H1 (cell line): ENCODE results near the gene CYP2C8. TPM values are rescaled to one million over a fixed set of nuclear protein-coding genes. Genes with fewer than 3 reads are reported as not detected.

Experiments used
- CTCF ChIA-PET: fragments of 300-600 bp; sonication (Branson Sonifier 250); formaldehyde crosslinking; loops from one replicate; lab custom pipeline; 2021; ENCODE audit not compliant: partially characterized antibody; lab: Charles Lee
- POLR2A ChIA-PET: fragments of 300-600 bp; sonication (Branson Sonifier 250); formaldehyde crosslinking; loops from one replicate; lab custom pipeline; 2021; ENCODE audit warnings: inconsistent platforms; ENCODE audit not compliant: partially characterized antibody; lab: Charles Lee
- DNase-seq, 2 experiments: peaks; one replicate each; pipeline versions ENCODE4 v3.0.0 to v3.0.0-alpha.2; 2010 to 2022; ENCODE audit warnings: low spot score in 2 of 2, low read depth in 1 of 2, mixed read lengths in 1 of 2
- FAIRE-seq: peaks from 2 replicates; lab custom pipeline; 2011; peaks lifted over from hg19 to GRCh38; lab: Jason Lieb, UNC
- H2AFZ ChIP-seq: 2 replicates; pipeline ENCODE4 v1.8.1; 2012; ENCODE audit warnings: low read length, inconsistent platforms
- H2AK5ac ChIP-seq: 2 replicates; pipeline ENCODE4 v1.6.1; 2013; ENCODE audit warnings: low read depth, low read length
- H2BK120ac ChIP-seq: replicated peaks from 2 replicates; pipeline ENCODE3; 2013; ENCODE audit warnings: low read depth, low read length, inconsistent platforms
- H2BK12ac ChIP-seq: 2 replicates; pipeline ENCODE4 v1.6.1; 2013; ENCODE audit warnings: low read depth, low read length
- H2BK15ac ChIP-seq: 2 replicates; pipeline ENCODE4 v1.6.1; 2013; ENCODE audit warnings: low read length
- H2BK20ac ChIP-seq: 2 replicates; pipeline ENCODE4 v1.6.1; 2013; ENCODE audit warnings: low read length
- H2BK5ac ChIP-seq: 2 replicates; pipeline ENCODE4 v1.6.1; 2013; ENCODE audit warnings: low read depth, low read length
- H3K14ac ChIP-seq: 2 replicates; pipeline ENCODE4 v1.6.1; 2013; ENCODE audit warnings: inconsistent platforms; ENCODE audit not compliant: insufficient read length
- H3K18ac ChIP-seq: 2 replicates; pipeline ENCODE4 v1.6.1; 2013; ENCODE audit warnings: low read length; ENCODE audit errors: extremely low read depth
- H3K23ac ChIP-seq: 2 replicates; pipeline ENCODE4 v1.6.1; 2013; ENCODE audit warnings: inconsistent platforms; ENCODE audit not compliant: insufficient read length
- H3K23me2 ChIP-seq: 2 replicates; pipeline ENCODE4 v1.6.1; 2013; ENCODE audit warnings: low read depth, low read length
- H3K27ac ChIP-seq: 2 replicates; pipeline ENCODE4 v1.6.1; 2011; ENCODE audit warnings: low read depth, low read length, inconsistent platforms
- H3K27me3 ChIP-seq, 4 experiments: replicated peaks in 1 of 4; 1 replicate in 1 of 4; 2 replicates in 3 of 4; pipeline versions ENCODE4 v1.6.1 to v1.8.1; 2011 to 2013; ENCODE audit warnings: low read length in 3 of 4, mild to moderate bottlenecking in 3 of 4, inconsistent platforms in 2 of 4, mixed read lengths in 2 of 4, moderate library complexity in 1 of 4; ENCODE audit not compliant: control insufficient read depth in 3 of 4, insufficient read depth in 3 of 4; ENCODE audit errors: extremely low read depth in 1 of 4
- H3K36me3 ChIP-seq, 4 experiments: 2 replicates each; pipeline versions ENCODE4 v1.6.1 to v1.8.1; 2011 to 2013; ENCODE audit warnings: mild to moderate bottlenecking in 4 of 4, low read length in 3 of 4, moderate library complexity in 2 of 4, control low read depth in 1 of 4, inconsistent platforms in 1 of 4; ENCODE audit not compliant: insufficient read depth in 4 of 4, control insufficient read depth in 2 of 4
- H3K4ac ChIP-seq: replicated peaks from 2 replicates; pipeline ENCODE3; 2013; ENCODE audit warnings: low read length, low read depth, mixed read lengths, inconsistent platforms; ENCODE audit not compliant: insufficient read length
- H3K4me1 ChIP-seq, 4 experiments: replicated peaks in 1 of 4; 1 replicate in 1 of 4; 2 replicates in 3 of 4; pipeline versions ENCODE4 v1.6.1 to v1.8.1; 2011 to 2013; ENCODE audit warnings: low read length in 3 of 4, inconsistent platforms in 2 of 4, mixed read lengths in 1 of 4; ENCODE audit not compliant: insufficient read depth in 4 of 4, control insufficient read depth in 3 of 4
- H3K4me2 ChIP-seq, 2 experiments: 2 replicates each; pipeline versions ENCODE4 v1.6.1 to v1.8.1; 2011 to 2013; ENCODE audit warnings: low read depth in 2 of 2, low read length in 2 of 2, control low read depth in 1 of 2, inconsistent platforms in 1 of 2, mild to moderate bottlenecking in 1 of 2; ENCODE audit not compliant: insufficient read depth in 1 of 2
- H3K4me3 ChIP-seq, 4 experiments: fragments of 200-600, 300-600 bp in 1 of 4; sonication (generic), shearing (Covaris generic), sonication (Bioruptor Twin) in 1 of 4; 2 replicates each; pipeline versions ENCODE4 v1.5.1 to v1.8.1; 2011 to 2016; ENCODE audit warnings: low read length in 4 of 4, low read depth in 3 of 4, control low read depth in 2 of 4, inconsistent platforms in 2 of 4, mild to moderate bottlenecking in 2 of 4, mixed read lengths in 1 of 4, moderate library complexity in 1 of 4; ENCODE audit not compliant: insufficient read depth in 2 of 4; ENCODE audit errors: extremely low read depth in 1 of 4
- H3K56ac ChIP-seq: replicated peaks from 2 replicates; pipeline ENCODE3; 2013; ENCODE audit warnings: low read depth, mild to moderate bottlenecking, mixed read lengths, low read length, inconsistent platforms; ENCODE audit not compliant: insufficient read length
- H3K79me1 ChIP-seq: 2 replicates; pipeline ENCODE4 v1.6.1; 2013; ENCODE audit warnings: low read depth, low read length, control low read depth
- H3K79me2 ChIP-seq, 2 experiments: 2 replicates each; pipeline versions ENCODE4 v1.6.1 to v1.8.1; 2012 to 2013; ENCODE audit warnings: low read length in 2 of 2, mild to moderate bottlenecking in 2 of 2, inconsistent platforms in 1 of 2; ENCODE audit not compliant: insufficient read depth in 2 of 2, control insufficient read depth in 1 of 2
- H3K9ac ChIP-seq, 4 experiments: replicated peaks in 1 of 4; 1 replicate in 1 of 4; 2 replicates in 3 of 4; pipeline versions ENCODE4 v1.6.1 to v1.8.1; 2011 to 2013; ENCODE audit warnings: low read depth in 3 of 4, low read length in 3 of 4, control low read depth in 2 of 4, mild to moderate bottlenecking in 2 of 4, moderate library complexity in 2 of 4, inconsistent platforms in 1 of 4; ENCODE audit errors: extremely low read depth in 1 of 4
- H3K9me3 ChIP-seq, 2 experiments: 2 replicates each; pipeline versions ENCODE4 v1.6.1 to v1.8.1; 2012 to 2013; ENCODE audit warnings: mild to moderate bottlenecking in 2 of 2, moderate library complexity in 2 of 2, control low read depth in 1 of 2, inconsistent platforms in 1 of 2, low read depth in 1 of 2, low read length in 1 of 2, mixed read lengths in 1 of 2; ENCODE audit not compliant: insufficient read depth in 2 of 2
- H4K20me1 ChIP-seq, 2 experiments: replicated peaks in 1 of 2; 2 replicates each; pipeline versions ENCODE3 to v1.8.1; 2011 to 2013; ENCODE audit warnings: inconsistent platforms in 2 of 2, low read length in 2 of 2, mild to moderate bottlenecking in 1 of 2; ENCODE audit not compliant: insufficient read depth in 2 of 2, control insufficient read depth in 1 of 2
- H4K5ac ChIP-seq: 2 replicates; pipeline ENCODE4 v1.6.1; 2013; ENCODE audit warnings: low read length, low read depth, mixed read lengths, inconsistent platforms; ENCODE audit not compliant: insufficient read length
- H4K8ac ChIP-seq: 2 replicates; pipeline ENCODE4 v1.8.0; 2013; ENCODE audit warnings: mild to moderate bottlenecking, moderate library complexity, low read length, inconsistent platforms; ENCODE audit not compliant: insufficient read depth; ENCODE audit errors: extremely low read depth
- H4K91ac ChIP-seq: replicated peaks from 2 replicates; pipeline ENCODE3; 2013; ENCODE audit warnings: low read length, mixed read lengths, inconsistent platforms; ENCODE audit not compliant: insufficient read length
- BACH1 ChIP-seq: IDR thresholded peaks from 2 replicates; pipeline ENCODE4 v1.6.1; 2012; ENCODE audit warnings: low read length, improper control_type of control experiment
- BCL11A ChIP-seq, 2 experiments: IDR thresholded peaks; one replicate each; pipeline ENCODE4 v1.6.1; 2011; ENCODE audit warnings: low read depth in 2 of 2, low read length in 2 of 2, mild to moderate bottlenecking in 2 of 2
- CBX8 ChIP-seq: fragments of 300-800, 300-1000 bp; sonication (generic); IDR thresholded peaks from 2 replicates; pipeline ENCODE4 v1.7.1; 2016; ENCODE audit warnings: low read depth, low read length, borderline replicate concordance
- CHD2 ChIP-seq: IDR thresholded peaks from 2 replicates; pipeline ENCODE4 v1.6.1; 2012; ENCODE audit warnings: low read length, improper control_type of control experiment
- CTBP2 ChIP-seq: IDR thresholded peaks from 2 replicates; pipeline ENCODE4 v1.7.0; 2011; ENCODE audit warnings: borderline replicate concordance, mild to moderate bottlenecking, moderate library complexity, mixed read lengths, low read length; ENCODE audit not compliant: insufficient read depth, insufficient read length
- EP300 ChIP-seq, 2 experiments: IDR thresholded peaks; 1 replicate in 1 of 2; 2 replicates in 1 of 2; pipeline ENCODE4 v1.6.1; 2011 to 2012; ENCODE audit warnings: low read depth in 2 of 2, low read length in 2 of 2, mild to moderate bottlenecking in 2 of 2, borderline replicate concordance in 1 of 2, inconsistent platforms in 1 of 2, moderate library complexity in 1 of 2
- HDAC2 ChIP-seq, 2 experiments: fragments of 300-600 bp in 1 of 2; sonication (generic) in 1 of 2; IDR thresholded peaks; 2 replicates each; pipeline ENCODE4 v1.6.1; 2011 to 2012; ENCODE audit warnings: low read depth in 2 of 2, low read length in 2 of 2, mild to moderate bottlenecking in 2 of 2, moderate library complexity in 2 of 2, borderline replicate concordance in 1 of 2, inconsistent platforms in 1 of 2
- KDM5A ChIP-seq: fragments of 200-600 bp; IDR thresholded peaks from 2 replicates; pipeline ENCODE4 v1.7.1; 2012; ENCODE audit warnings: mild to moderate bottlenecking, low read length, inconsistent platforms, mixed read lengths
- NANOG ChIP-seq: IDR thresholded peaks from 2 replicates; pipeline ENCODE4 v1.6.1; 2011; ENCODE audit warnings: low read length, low read depth, mild to moderate bottlenecking, inconsistent platforms; ENCODE audit not compliant: insufficient read depth, poor library complexity, severe bottlenecking
- RAD21 ChIP-seq, 2 experiments: IDR thresholded peaks in 1 of 2; conservative IDR thresholded peaks in 1 of 2; 2 replicates each; pipeline ENCODE4 v1.6.1; 2011; ENCODE audit warnings: low read depth in 2 of 2, low read length in 2 of 2, improper control_type of control experiment in 1 of 2, inconsistent platforms in 1 of 2, mild to moderate bottlenecking in 1 of 2, moderate library complexity in 1 of 2
- SIX5 ChIP-seq: IDR thresholded peaks from 2 replicates; pipeline ENCODE4 v1.6.1; 2011; ENCODE audit warnings: mild to moderate bottlenecking, low read depth, low read length
- SP4 ChIP-seq: IDR thresholded peaks from 2 replicates; pipeline ENCODE4 v1.6.1; 2012; ENCODE audit warnings: low read length, inconsistent platforms
- polyA plus RNA-seq, 7 experiments: library from polyadenylated mRNA; depleted of rRNA in 3 of 7; stranded (reverse) in 5 of 7; unstranded in 2 of 7; fragments of >200 nt in 5 of 7; fragments of 200-250 nt in 2 of 7; gene quantifications; 1 replicate in 5 of 7; 2 replicates in 1 of 7; 4 replicates in 1 of 7; pipeline versions ENCODE4 v1.2.1 to v1.2.3, GENCODE V29; 2011 to 2013; ENCODE audit warnings: missing spikeins in 2 of 7, mixed read lengths in 2 of 7
- total RNA-seq: library from RNA; stranded (reverse); fragmentation: NEBNext Ultra II Directional; extraction: Animal tissue kit (Norgen Biotek cat#: 25700); gene quantifications from 2 replicates; pipeline ENCODE4 v1.2.1, GENCODE V29; 2021
- TF ChIP-seq, protein P1 (sequence below): IDR thresholded peaks from 2 replicates; pipeline ENCODE4 v1.6.1; 2012; ENCODE audit warnings: inconsistent platforms
- TF ChIP-seq, protein P2 (sequence below): IDR thresholded peaks from 2 replicates; pipeline ENCODE4 v1.6.1; 2011; ENCODE audit warnings: low read depth, mild to moderate bottlenecking, low read length; ENCODE audit not compliant: insufficient read depth

The CYP2C8 gene
- total and polyA plus RNA-seq, 2 of the 8 experiments (the other 6 are each of a cell fraction or from before 2014, with no cell fraction given) = 0.32 to 0.89 TPM

DNA sequence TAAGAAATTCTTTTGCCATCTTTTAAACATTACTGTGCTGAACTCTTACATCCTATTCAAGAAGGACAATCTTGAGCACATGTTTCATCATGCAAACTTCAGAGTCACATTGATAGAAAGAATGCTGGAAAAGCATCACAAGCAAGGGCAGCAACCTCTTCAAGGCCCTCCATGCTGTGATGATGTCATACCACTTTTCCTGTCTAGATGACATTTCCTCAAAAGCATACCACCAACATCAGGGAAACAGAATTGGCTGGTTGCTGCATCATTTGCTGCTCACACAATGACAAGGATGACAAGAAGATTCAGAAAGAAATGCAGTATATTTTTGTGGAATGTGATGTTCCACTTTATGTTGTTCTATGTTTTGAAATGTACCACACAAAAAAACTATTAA, 37.6 kb downstream of the CYP2C8 start:
- no peak overlapping the region for H4K5ac ChIP-seq
- TF ChIP-seq BACH1 = no peak
- TF ChIP-seq RAD21 (IDR thresholded peaks at IDR 0.05 in 1 of 2, conservative IDR thresholded peaks at IDR 0.05 in 1 of 2; ENCODE audit: low read depth in 2 of 2, low read length in 2 of 2) = no peak
- no peak for TF ChIP-seq SIX5
- TF ChIP-seq, protein P1, sequence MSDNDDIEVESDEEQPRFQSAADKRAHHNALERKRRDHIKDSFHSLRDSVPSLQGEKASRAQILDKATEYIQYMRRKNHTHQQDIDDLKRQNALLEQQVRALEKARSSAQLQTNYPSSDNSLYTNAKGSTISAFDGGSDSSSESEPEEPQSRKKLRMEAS = no peak
- TF ChIP-seq CTBP2 = no peak
- no peak for TF ChIP-seq CHD2
- TF ChIP-seq BCL11A (IDR thresholded peaks at IDR 0.05; ENCODE audit: low read depth in 2 of 2, low read length in 2 of 2) = no peak
- no peak for TF ChIP-seq EP300 (IDR thresholded peaks at IDR 0.05; ENCODE audit: borderline replicate concordance in 1 of 2, low read depth in 2 of 2, low read length in 2 of 2)
- TF ChIP-seq, protein P2, sequence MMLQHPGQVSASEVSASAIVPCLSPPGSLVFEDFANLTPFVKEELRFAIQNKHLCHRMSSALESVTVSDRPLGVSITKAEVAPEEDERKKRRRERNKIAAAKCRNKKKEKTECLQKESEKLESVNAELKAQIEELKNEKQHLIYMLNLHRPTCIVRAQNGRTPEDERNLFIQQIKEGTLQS = no peak
- TF ChIP-seq KDM5A = no peak
- TF ChIP-seq SP4 = no peak
- TF ChIP-seq NANOG = no peak
- no peak for TF ChIP-seq HDAC2 (IDR thresholded peaks at IDR 0.05; ENCODE audit: borderline replicate concordance in 1 of 2, low read depth in 2 of 2, low read length in 2 of 2)
- TF ChIP-seq CBX8 = no peak

More for the DNA sequence above, 37.6 kb downstream of the CYP2C8 start:
- Histone ChIP-seq H3K79me1 (no peaks in the 10 kb centered on the region), H3K79me2 (no peaks in the 10 kb centered on the region), H3K23ac (no peak overlapping the region), H3K27me3 (no peaks in the 10 kb centered on the region), H3K9ac (no peak overlapping the region), H2BK15ac (no peak overlapping the region), H3K4me2 (no peak overlapping the region), H3K9me3 (no peaks in the 10 kb centered on the region), H2BK120ac (no peak overlapping the region), H2AFZ (no peak overlapping the region), H3K36me3 (no peaks in the 10 kb centered on the region), H2BK20ac (no peak overlapping the region), H2BK5ac (no peak overlapping the region), H4K20me1 (no peaks in the 10 kb centered on the region), H2AK5ac (no peak overlapping the region), H2BK12ac (no peak overlapping the region), H3K4me3 (no peak overlapping the region), H3K18ac (no peak overlapping the region), H4K91ac (no peak overlapping the region), H3K4ac (no peak overlapping the region), H3K4me1 (no peaks in the 10 kb centered on the region), H3K23me2 (no peaks in the 10 kb centered on the region), H3K56ac (no peak overlapping the region), H3K14ac (no peak overlapping the region), H4K8ac (no peak overlapping the region), H3K27ac (no peak overlapping the region)
- no peak for DNase-seq
- POLR2A ChIA-PET = no interaction called here
- CTCF ChIA-PET = no interaction called here
- FAIRE-seq = no peak
